ENCODE results near the gene STAB2.

Gene STAB2

GRCh38 chr12:103812789-103813188 lies 225.7 kb downstream of the STAB2 start:
- DNase-seq: no peak

- no peak for DNase-seq
These were observed 226.4 kb downstream of the STAB2 start for GRCh38 chr12:103813426-103813825.

- DNase-seq: no peak
These were observed 226.9 kb downstream of the STAB2 start for GRCh38 chr12:103813949-103814348.

- no peak for DNase-seq
These were observed 227.4 kb downstream of the STAB2 start for GRCh38 chr12:103814436-103814835.

Data from GDM1 (cell line).